ENCODE measurements around the gene COL4A1.
A peak's percentile ranks its signal among the peaks of the same experiment; 100 is the strongest.

Gene COL4A1

GRCh38 chr13:110193491-110193890 lies 113.5 kb downstream of the COL4A1 start:
- DNase-seq (ENCODE audit: low spot score) = no peak

GRCh38 chr13:110192472-110192871 lies 114.5 kb downstream of the COL4A1 start:
- DNase-seq (ENCODE audit: low spot score) = no peak

GRCh38 chr13:110187641-110188161 lies 119.3 kb downstream of the COL4A1 start:
- DNase-seq (ENCODE audit: low spot score) = peak; percentile 44

DNA sequence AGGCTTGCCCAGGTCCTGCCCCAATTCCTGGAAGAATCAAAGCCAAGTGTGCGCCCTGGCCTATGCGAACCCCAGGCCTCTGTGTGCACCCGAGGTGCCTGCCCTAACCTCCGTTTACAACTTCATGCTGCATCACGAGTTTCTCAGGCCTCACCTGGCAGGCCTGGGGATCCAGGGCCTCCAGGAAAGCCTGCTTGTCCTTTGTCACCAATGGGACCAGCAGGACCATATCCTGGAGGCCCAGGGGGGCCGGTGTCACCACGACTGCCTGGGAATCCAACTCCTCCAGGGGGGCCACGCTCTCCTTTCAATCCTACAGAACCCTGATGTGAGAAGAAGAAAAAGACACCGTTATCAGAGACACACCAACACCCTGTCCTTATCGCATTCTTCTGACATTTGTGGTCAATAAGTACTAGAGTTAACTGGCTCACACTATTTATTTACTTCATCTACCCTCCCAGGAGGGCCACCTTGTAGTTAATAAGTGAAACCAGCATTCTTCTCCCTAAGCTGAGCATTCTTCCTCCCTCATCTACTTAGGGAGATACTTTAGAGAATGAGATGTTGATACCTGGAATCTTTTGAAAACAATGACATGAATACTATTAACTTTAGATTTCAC lies 120.6 kb downstream of the COL4A1 start:
- DNase-seq (ENCODE audit: low spot score) = no peak

DNA sequence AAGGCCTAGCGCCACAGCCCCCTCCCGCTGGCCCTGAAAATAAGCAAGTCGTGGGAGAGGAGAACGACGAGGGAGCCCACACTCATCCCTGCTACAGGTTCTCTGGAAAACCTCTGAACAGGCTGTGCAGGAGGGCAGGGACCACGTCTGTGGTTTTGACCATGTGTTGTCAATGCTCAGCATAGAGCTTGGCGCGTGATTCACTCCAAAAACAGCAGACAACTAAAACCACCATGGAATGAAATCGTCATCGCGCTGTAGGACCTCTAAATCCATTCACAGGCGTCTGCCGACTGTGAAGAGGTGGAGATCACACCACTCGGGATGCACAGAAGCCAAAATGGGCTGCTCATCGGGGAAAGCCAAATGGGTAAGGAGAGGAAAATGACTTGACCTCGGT lies 121.3 kb downstream of the COL4A1 start:
- DNase-seq (ENCODE audit: low spot score) = no peak

- no peak for DNase-seq (ENCODE audit: low spot score)
Observed at GRCh38 chr13:110183910-110184309, 123.0 kb downstream of the COL4A1 start.

DNA sequence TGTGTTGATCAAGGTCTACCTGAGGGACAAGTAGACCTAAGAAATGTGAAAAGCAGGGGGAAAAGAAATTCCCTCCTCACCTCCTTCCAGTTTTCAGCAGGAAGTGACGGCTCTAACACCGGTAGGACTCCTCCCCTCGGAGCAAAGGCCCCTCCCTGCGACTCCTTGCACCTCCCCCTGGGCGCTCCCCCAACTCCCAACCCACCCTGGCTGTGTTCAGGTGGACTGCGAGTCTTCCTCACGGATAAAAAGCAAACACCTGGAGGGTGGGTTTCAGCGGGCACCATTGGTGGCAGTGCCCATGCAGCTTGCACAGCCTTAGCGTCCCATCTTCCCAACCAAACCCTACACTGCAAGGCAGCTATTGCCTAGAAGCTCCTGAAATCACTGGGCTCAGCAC lies 124.5 kb downstream of the COL4A1 start:
- DNase-seq (ENCODE audit: low spot score) = no peak

DNA sequence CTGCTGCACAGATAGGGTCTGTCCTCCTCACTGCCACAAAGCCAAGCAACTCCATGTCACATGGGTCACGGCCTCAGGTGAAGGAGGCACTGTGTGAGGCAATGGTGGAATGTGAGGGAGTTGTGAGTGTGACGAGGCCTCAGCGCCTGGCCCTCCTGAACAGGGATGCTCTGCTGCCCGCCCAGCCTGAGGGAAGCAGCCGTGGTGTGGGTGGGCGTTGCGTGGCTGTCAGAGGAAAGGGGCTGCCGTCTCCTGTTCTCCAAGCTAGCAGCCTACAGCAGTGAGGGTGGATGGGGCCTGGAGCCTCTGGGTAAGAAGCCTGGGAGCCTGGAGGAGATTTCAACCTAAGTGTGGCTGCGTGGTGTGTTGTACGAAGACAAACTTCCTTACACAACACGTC lies 125.0 kb downstream of the COL4A1 start:
- no peak for DNase-seq (ENCODE audit: low spot score)

DNA sequence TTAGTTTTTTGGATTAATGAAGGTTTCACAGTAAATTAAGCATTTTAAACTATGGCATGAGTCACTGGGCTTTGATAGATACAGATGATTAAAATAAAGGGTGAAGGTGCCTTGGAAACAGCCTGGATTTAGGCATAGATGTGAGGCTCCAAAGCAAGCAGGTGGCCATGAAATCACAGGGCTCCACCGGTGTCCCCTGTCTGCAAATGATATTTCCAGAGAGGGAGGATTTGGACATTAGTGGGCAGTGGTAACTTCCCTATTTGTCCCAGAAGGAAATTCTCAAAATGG lies 127.2 kb downstream of the COL4A1 start:
- DNase-seq (ENCODE audit: low spot score) = no peak

- DNase-seq (ENCODE audit: low spot score) = no peak
Observed at GRCh38 chr13:110179116-110179856, 127.7 kb downstream of the COL4A1 start.

DNA sequence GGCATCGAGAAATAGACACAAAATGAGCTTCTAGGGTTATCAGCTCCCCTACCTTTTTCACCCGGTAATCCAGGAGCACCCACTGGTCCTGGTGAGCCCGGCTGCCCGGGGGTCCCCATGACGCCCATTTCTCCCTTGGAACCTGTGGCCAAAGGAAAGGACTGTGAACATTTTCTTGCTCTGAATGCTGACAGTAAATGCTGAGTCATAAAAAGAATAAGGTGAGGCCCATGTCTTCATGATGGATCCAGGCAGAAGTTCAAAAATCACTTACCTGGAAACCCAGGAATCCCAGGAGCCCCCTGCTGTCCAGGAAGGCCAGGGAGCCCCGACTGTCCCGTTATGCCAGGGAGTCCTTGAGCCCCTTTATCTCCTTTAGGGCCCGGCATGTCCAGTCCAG lies 129.2 kb downstream of the COL4A1 start:
- no peak for DNase-seq (ENCODE audit: low spot score)

DNA sequence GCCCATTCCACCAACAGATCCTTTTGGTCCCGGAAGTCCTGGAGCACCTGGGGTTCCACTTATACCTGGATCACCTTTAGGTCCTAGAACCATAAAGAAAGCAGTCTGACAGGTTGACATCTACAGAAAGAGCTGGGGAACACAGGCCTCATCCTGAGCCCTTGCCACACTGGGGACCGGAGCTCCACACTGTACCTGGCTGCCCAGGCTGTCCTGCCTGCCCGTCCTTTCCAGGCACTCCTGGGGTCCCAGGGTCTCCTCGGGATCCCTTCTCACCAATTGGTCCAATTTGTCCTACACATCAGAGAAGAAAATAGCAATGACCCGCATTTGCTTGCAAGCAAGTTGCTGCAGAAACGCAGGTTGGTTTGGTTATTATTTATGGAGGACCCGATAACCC lies 130.5 kb downstream of the COL4A1 start:
- DNase-seq (ENCODE audit: low spot score) = no peak

GRCh38 chr13:110173247-110173818 lies 133.6 kb downstream of the COL4A1 start:
- DNase-seq (ENCODE audit: low spot score) = no peak

DNA sequence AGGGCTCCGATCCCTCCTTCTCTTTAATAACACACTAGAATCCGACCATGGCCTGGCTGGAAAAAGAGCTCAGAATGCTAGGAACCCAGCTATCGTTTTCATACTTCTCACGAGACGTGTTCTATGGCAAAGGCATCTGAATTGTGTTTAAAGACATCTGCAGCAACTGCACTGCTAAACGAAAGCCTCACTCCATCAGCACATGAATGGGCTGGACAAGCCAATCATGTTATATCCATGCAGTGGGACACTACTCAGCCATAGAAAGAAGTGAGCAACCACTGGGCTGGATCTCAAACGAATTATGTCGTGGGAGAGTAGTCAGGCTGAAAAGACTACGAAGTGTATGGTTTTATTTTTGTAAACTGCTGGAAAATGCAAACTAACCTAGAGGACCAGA lies 136.1 kb downstream of the COL4A1 start:
- DNase-seq (ENCODE audit: low spot score) = no peak

DNA sequence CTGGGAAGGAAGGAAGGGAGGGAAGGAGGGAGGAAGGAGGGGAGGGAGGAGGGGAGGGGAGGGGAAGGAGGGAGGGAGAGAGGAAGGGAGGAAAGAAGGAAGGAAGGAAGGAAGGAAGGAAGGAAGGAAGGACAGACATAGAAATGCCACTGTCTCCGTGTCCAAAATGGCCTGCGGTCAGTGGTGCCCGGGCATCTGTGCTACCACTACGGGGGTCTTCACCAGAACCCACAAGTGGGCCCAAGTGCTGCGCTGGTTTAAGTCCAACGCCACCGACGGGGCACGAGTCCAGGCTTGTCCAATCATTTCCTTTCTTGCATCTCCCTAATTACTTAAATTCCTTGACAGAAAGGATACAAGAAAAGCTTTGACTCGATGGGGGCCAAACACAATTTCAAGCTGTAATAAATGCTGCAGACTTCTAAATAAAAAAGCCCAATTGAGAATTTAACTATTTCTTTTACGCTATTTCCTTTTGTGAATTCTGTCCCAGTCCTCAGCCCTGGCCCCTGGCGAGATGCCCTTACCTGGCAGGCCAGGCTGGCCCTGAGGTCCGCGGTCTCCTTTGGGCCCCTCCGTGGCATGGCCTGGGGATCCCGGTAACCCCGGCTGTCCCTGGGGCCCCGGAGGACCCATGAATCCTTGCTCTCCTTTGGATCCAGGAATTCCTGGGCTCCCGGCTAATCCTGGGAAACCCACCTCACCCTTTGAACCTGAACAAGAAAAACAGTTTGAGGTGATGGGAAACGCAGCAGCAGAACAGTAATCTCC lies 136.8 kb downstream of the COL4A1 start:
- DNase-seq (ENCODE audit: low spot score) = no peak

- no peak for DNase-seq (ENCODE audit: low spot score)
Observed at GRCh38 chr13:110168999-110169933, 137.7 kb downstream of the COL4A1 start.

DNA sequence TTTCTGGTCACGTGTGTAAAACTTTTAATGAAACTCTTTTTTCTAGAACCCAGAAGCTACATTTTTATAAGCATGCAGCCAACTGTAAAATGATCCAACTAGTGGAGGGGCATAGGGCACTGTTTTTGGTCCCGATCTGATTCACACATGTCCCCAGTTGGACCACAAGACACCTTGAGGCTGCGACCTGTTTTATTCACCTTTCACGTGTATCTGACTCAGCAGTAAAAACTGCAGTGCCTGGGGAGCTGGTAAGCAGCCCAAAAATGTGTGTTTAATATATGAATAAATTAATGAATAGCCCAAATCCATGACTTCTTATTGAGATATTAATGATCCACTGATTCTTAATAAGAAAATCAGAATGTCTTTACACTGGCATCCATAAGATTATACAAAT lies 140.4 kb downstream of the COL4A1 start:
- DNase-seq (ENCODE audit: low spot score) = no peak

DNA sequence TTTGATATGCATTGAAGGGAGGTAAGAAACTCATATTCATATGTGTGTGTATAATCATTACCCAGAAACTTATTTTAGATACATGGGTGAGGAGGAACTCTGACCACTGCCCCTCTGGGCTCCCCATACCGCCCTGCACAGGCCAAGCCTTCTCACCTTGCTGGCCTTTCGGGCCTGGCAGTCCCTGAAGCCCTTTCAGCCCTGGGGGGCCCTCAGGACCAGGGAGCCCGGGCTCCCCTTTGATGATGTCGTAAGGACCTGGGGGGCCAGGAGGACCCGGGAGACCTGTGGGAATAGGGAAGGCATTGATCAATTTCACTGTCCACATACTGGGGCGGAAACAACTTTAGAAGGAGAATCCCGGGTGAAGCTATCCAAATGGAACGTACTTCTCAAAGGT lies 142.3 kb downstream of the COL4A1 start:
- DNase-seq (ENCODE audit: low spot score) = no peak

- no peak for DNase-seq (ENCODE audit: low spot score)
Observed at GRCh38 chr13:110162866-110163658, 143.9 kb downstream of the COL4A1 start.

DNA sequence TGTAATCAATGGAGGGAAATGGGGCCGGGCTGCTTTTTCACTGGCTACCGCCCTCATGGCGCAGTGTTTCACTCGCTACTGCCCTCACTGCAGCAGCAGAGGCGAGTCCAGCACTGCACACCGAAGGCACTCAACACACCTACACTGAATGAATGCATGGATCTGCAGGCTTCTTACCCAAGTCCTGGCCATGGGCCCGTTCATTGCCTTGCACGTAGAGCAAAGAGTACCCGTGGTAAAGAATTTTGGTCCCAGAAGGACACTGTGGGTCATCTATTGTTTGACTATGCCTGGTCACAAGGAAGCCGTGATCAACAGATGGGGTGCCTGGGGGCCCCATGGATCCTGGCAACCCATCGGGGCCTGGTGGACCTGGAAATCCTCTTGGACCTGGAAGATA lies 144.9 kb downstream of the COL4A1 start:
- no peak for DNase-seq (ENCODE audit: low spot score)
